ENCODE results near the gene NR4A1.

The NR4A1 gene

GRCh38 chr12:52011602-52012214, 39.5 kb upstream of the NR4A1 start:
- H3K9me3 Mint-ChIP-seq, result no peaks in the 10 kb centered on the region
- H3K27ac Mint-ChIP-seq, result no peak overlapping the region
- H3K4me3 Mint-ChIP-seq, result no peak overlapping the region
- peaks cover 11% of the 10 kb centered on the region for H3K4me1 Mint-ChIP-seq
- peaks cover 6% of the 10 kb centered on the region for H3K36me3 Mint-ChIP-seq
- no peaks in the 10 kb centered on the region for H3K27me3 Mint-ChIP-seq

- Mint-ChIP-seq H3K4me3 (no peak overlapping the region), H3K9me3 (no peaks in the 10 kb centered on the region), H3K4me1 (peaks cover 2% of the 10 kb centered on the region), H3K36me3 (peaks cover 6% of the 10 kb centered on the region), H3K27me3 (no peaks in the 10 kb centered on the region), H3K27ac (no peak overlapping the region)
These were observed 37.5 kb upstream of the NR4A1 start for GRCh38 chr12:52013626-52014310.

GRCh38 chr12:52014567-52015530, 36.4 kb upstream of the NR4A1 start:
- no peak overlapping the region for H3K4me3 Mint-ChIP-seq
- peaks cover 6% of the 10 kb centered on the region for H3K36me3 Mint-ChIP-seq
- no peak overlapping the region for H3K27ac Mint-ChIP-seq
- H3K27me3 Mint-ChIP-seq, result no peaks in the 10 kb centered on the region
- no peaks in the 10 kb centered on the region for H3K9me3 Mint-ChIP-seq
- H3K4me1 Mint-ChIP-seq, result no peaks in the 10 kb centered on the region

- H3K27ac Mint-ChIP-seq, result no peak overlapping the region
These were observed 35.7 kb upstream of the NR4A1 start for GRCh38 chr12:52015532-52016041.

GRCh38 chr12:52018433-52019112, 32.7 kb upstream of the NR4A1 start:
- Mint-ChIP-seq H3K27ac (no peak overlapping the region), H3K36me3 (no peaks in the 10 kb centered on the region), H3K27me3 (no peaks in the 10 kb centered on the region), H3K4me3 (no peak overlapping the region), H3K4me1 (peaks cover 19% of the 10 kb centered on the region), H3K9me3 (no peaks in the 10 kb centered on the region)

More at GRCh38 chr12:52015532-52016041, 35.7 kb upstream of the NR4A1 start:
- Mint-ChIP-seq H3K27me3 (no peaks in the 10 kb centered on the region), H3K4me3 (no peak overlapping the region), H3K36me3 (peaks cover 6% of the 10 kb centered on the region), H3K4me1 (peaks cover 7% of the 10 kb centered on the region), H3K9me3 (no peaks in the 10 kb centered on the region)

- Mint-ChIP-seq H3K4me1 (peaks cover 25% of the 10 kb centered on the region), H3K27ac (no peak overlapping the region), H3K27me3 (no peaks in the 10 kb centered on the region), H3K9me3 (no peaks in the 10 kb centered on the region), H3K4me3 (no peak overlapping the region), H3K36me3 (no peaks in the 10 kb centered on the region)
These were observed 32.0 kb upstream of the NR4A1 start for GRCh38 chr12:52019113-52019770.

GRCh38 chr12:52020539-52021336, 30.5 kb upstream of the NR4A1 start:
- Mint-ChIP-seq H3K4me3 (no peak overlapping the region), H3K27ac (peak overlapping the region; percentile 52), H3K4me1 (peaks cover 38% of the 10 kb centered on the region), H3K36me3 (no peaks in the 10 kb centered on the region), H3K27me3 (no peaks in the 10 kb centered on the region), H3K9me3 (no peaks in the 10 kb centered on the region)

- H3K36me3 Mint-ChIP-seq, result no peaks in the 10 kb centered on the region
- H3K27ac Mint-ChIP-seq, result no peak overlapping the region
- no peaks in the 10 kb centered on the region for H3K9me3 Mint-ChIP-seq
- H3K27me3 Mint-ChIP-seq, result no peaks in the 10 kb centered on the region
- peak overlapping the region; percentile 65 for H3K4me3 Mint-ChIP-seq
- H3K4me1 Mint-ChIP-seq, result peaks cover 42% of the 10 kb centered on the region
These were observed 28.4 kb upstream of the NR4A1 start for GRCh38 chr12:52022841-52023181.

GRCh38 chr12:52023182-52023975, 27.9 kb upstream of the NR4A1 start:
- Mint-ChIP-seq H3K4me1 (peaks cover 42% of the 10 kb centered on the region), H3K4me3 (peak overlapping the region; percentile 87), H3K36me3 (no peaks in the 10 kb centered on the region), H3K27me3 (no peaks in the 10 kb centered on the region), H3K27ac (peak overlapping the region; percentile 52), H3K9me3 (no peaks in the 10 kb centered on the region)

- Mint-ChIP-seq H3K4me3 (peak overlapping the region; percentile 87), H3K36me3 (no peaks in the 10 kb centered on the region), H3K27ac (peak overlapping the region; percentile 95), H3K27me3 (no peaks in the 10 kb centered on the region), H3K4me1 (peaks cover 42% of the 10 kb centered on the region), H3K9me3 (no peaks in the 10 kb centered on the region)
These were observed 27.1 kb upstream of the NR4A1 start for GRCh38 chr12:52023976-52024688.

GRCh38 chr12:52024845-52025230, 26.4 kb upstream of the NR4A1 start:
- Mint-ChIP-seq H3K9me3 (no peaks in the 10 kb centered on the region), H3K27ac (peak overlapping the region; percentile 95), H3K4me3 (peak overlapping the region; percentile 87), H3K36me3 (no peaks in the 10 kb centered on the region), H3K4me1 (peaks cover 42% of the 10 kb centered on the region), H3K27me3 (no peaks in the 10 kb centered on the region)

- no peak overlapping the region for H3K27ac Mint-ChIP-seq
- H3K27me3 Mint-ChIP-seq, result no peaks in the 10 kb centered on the region
- no peaks in the 10 kb centered on the region for H3K36me3 Mint-ChIP-seq
- no peaks in the 10 kb centered on the region for H3K9me3 Mint-ChIP-seq
- H3K4me3 Mint-ChIP-seq, result no peak overlapping the region
- H3K4me1 Mint-ChIP-seq, result peaks cover 28% of the 10 kb centered on the region
These were observed 25.0 kb upstream of the NR4A1 start for GRCh38 chr12:52026263-52026662.
